ENCODE measurements around the gene SSPN. TPM values are rescaled to one million over a fixed set of nuclear protein-coding genes. Genes with fewer than 3 reads are reported as not detected.

The SSPN gene, protein sequence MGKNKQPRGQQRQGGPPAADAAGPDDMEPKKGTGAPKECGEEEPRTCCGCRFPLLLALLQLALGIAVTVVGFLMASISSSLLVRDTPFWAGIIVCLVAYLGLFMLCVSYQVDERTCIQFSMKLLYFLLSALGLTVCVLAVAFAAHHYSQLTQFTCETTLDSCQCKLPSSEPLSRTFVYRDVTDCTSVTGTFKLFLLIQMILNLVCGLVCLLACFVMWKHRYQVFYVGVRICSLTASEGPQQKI
- total RNA-seq (94.0 TPM), polyA plus RNA-seq (ENCODE audit: insufficient read depth in 1 of 8, insufficient read length in 8 of 8, low replicate concordance in 1 of 8) (100 to 1,000 TPM in 4 of 8 donors, 10 to 100 TPM in 4; 71.5 to 126 (median 101) TPM)
- long read RNA-seq, donor 1, full-length matches to known transcripts, result 17 of 17 reads
- long read RNA-seq, donor 1, partial matches to known transcripts, result 0 of 17 reads
- long read RNA-seq, donor 1, other reads (novel, unspliced or antisense), result 0 of 17 reads
- long read RNA-seq, donor 2, partial matches to known transcripts, result 0 of 4 reads
- long read RNA-seq, donor 2, other reads (novel, unspliced or antisense), result 0 of 4 reads
- long read RNA-seq, donor 3, transcript SSPN-201 (3 exons, 2,788 nt), result major isoform, 35 of 49 reads
- long read RNA-seq, donor 3, partial matches to known transcripts, result 14 of 49 reads
- long read RNA-seq, donor 3, other reads (novel, unspliced or antisense), result 0 of 49 reads
- long read RNA-seq, donor 4, full-length matches to known transcripts, result 28 of 41 reads
- long read RNA-seq, donor 4, partial matches to known transcripts, result 13 of 41 reads
- long read RNA-seq, donor 4, other reads (novel, unspliced or antisense), result 0 of 41 reads
- long read RNA-seq, donor 5, full-length matches to known transcripts, result 72 of 83 reads
- long read RNA-seq, donor 5, partial matches to known transcripts, result 11 of 83 reads
- long read RNA-seq, donor 5, other reads (novel, unspliced or antisense), result 0 of 83 reads
- long read RNA-seq, donor 6, full-length matches to known transcripts, result 61 of 93 reads
- long read RNA-seq, donor 6, partial matches to known transcripts, result 32 of 93 reads
- long read RNA-seq, donor 6, other reads (novel, unspliced or antisense), result 0 of 93 reads
- long read RNA-seq, donor 7, transcript SSPN-201 (3 exons, 2,788 nt), result major isoform, 40 of 60 reads
- long read RNA-seq, donor 7, partial matches to known transcripts, result 20 of 60 reads
- long read RNA-seq, donor 7, other reads (novel, unspliced or antisense), result 0 of 60 reads
- long read RNA-seq, donor 8, full-length matches to known transcripts, result 20 of 20 reads
- long read RNA-seq, donor 8, partial matches to known transcripts, result 0 of 20 reads
- long read RNA-seq, donor 8, other reads (novel, unspliced or antisense), result 0 of 20 reads
- long read RNA-seq, donor 9, transcript SSPN-201 (3 exons, 2,788 nt), result major isoform, 42 of 55 reads
- long read RNA-seq, donor 9, partial matches to known transcripts, result 12 of 55 reads
- long read RNA-seq, donor 9, other reads (novel, unspliced or antisense), result 0 of 55 reads
- long read RNA-seq, donor 10, transcript SSPN-201 (3 exons, 2,788 nt), result major isoform, 56 of 79 reads
- long read RNA-seq, donor 10, partial matches to known transcripts, result 23 of 79 reads
- long read RNA-seq, donor 10, other reads (novel, unspliced or antisense), result 0 of 79 reads
- long read RNA-seq, donor 11, full-length matches to known transcripts, result 35 of 47 reads
- long read RNA-seq, donor 11, partial matches to known transcripts, result 12 of 47 reads
- long read RNA-seq, donor 11, other reads (novel, unspliced or antisense), result 0 of 47 reads

GRCh38 chr12:26195250-26195640 is at the start of gene SSPN:
Gene SSPN (plus strand): TSS chr12:26195573. CDS start chr12:26195673, 100 bp downstream.
- H3K27ac ChIP-seq (ENCODE audit: low read length), result peak within 1 kb of the TSS; percentile 97
- H3K4me1 ChIP-seq (ENCODE audit: control insufficient read depth, insufficient read depth, low read length), result peaks cover 17% of the 10 kb centered on the region
- peaks cover under 1% of the 10 kb centered on the region for H3K9me3 ChIP-seq (replicated peaks; ENCODE audit: control insufficient read depth, low read depth, low read length)
- 0% methylated on average over 23 of the region's 35 CpGs for WGBS (ENCODE audit: insufficient coverage)
- H3K27me3 ChIP-seq (ENCODE audit: control insufficient read depth, insufficient read depth, low read length), result peaks cover 2% of the 10 kb centered on the region
- DNase-seq, result peak; percentile 89
- H3K36me3 ChIP-seq (ENCODE audit: control insufficient read depth, insufficient read depth, low read length), result no peaks in the 10 kb centered on the region
- peak within 1 kb of the TSS; percentile 83 for H3K4me3 ChIP-seq (ENCODE audit: low read length)

GRCh38 chr12:26148291-26148690 is 47.1 kb upstream of the SSPN start:
- Histone ChIP-seq H3K36me3 (ENCODE audit: control insufficient read depth, insufficient read depth, low read length) (no peaks in the 10 kb centered on the region), H3K4me1 (ENCODE audit: control insufficient read depth, insufficient read depth, low read length) (no peaks in the 10 kb centered on the region), H3K27ac (ENCODE audit: low read length) (no peak overlapping the region), H3K27me3 (ENCODE audit: control insufficient read depth, insufficient read depth, low read length) (peaks cover 2% of the 10 kb centered on the region), H3K4me3 (ENCODE audit: low read length) (no peak overlapping the region), H3K9me3 (replicated peaks; ENCODE audit: control insufficient read depth, low read depth, low read length) (no peaks in the 10 kb centered on the region)
- 89% methylated on average over 2 of the region's 7 CpGs for WGBS (ENCODE audit: insufficient coverage)
- no peak for DNase-seq

- H3K4me1 ChIP-seq (ENCODE audit: control insufficient read depth, insufficient read depth, low read length), result peaks cover 2% of the 10 kb centered on the region
- no CpG with 5 or more reads among the region's 5 CpGs for WGBS (ENCODE audit: insufficient coverage)
- H3K9me3 ChIP-seq (replicated peaks; ENCODE audit: control insufficient read depth, low read depth, low read length), result no peaks in the 10 kb centered on the region
- no peak overlapping the region for H3K27ac ChIP-seq (ENCODE audit: low read length)
- H3K36me3 ChIP-seq (ENCODE audit: control insufficient read depth, insufficient read depth, low read length), result no peaks in the 10 kb centered on the region
- H3K27me3 ChIP-seq (ENCODE audit: control insufficient read depth, insufficient read depth, low read length), result peaks cover 2% of the 10 kb centered on the region
- DNase-seq, result no peak
- H3K4me3 ChIP-seq (ENCODE audit: low read length), result no peak overlapping the region
Measured at GRCh38 chr12:26149968-26150500, 45.3 kb upstream of the SSPN start.

DNA sequence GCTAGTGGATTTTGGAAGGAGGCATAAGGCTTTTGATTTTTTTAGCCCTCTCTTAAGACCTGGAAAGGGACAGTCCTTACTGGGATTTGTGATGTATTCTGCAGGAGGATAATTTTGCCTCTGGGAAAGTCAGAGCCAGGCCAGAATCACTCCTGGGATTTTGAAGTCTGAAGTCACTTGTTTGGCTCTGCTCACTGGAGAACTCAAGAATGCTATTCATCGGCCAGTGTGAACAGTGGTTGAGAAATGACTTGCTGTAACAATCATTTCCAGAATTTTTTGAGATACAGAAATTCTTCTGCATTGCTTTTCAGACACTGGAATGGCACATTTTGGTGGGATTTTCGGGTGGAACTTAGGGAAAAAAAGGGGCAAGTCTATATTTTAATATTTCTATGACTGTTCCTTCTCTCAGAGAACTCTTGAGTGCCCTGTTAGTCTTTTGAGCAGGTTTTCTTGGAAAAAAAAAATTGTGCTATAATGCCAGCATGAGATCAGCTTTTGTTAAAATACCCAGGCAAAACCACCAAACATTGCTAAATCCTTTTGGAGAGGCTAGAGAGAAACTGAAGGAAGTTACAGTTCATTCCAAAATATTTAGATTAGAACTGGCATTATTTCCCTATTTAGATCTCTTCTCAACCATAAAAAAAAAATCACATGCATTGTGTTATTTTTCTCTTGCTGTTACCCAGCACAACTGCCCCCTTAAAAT is 44.5 kb upstream of the SSPN start:
- DNase-seq, result peak; percentile 76
- Histone ChIP-seq H3K9me3 (replicated peaks; ENCODE audit: control insufficient read depth, low read depth, low read length) (no peaks in the 10 kb centered on the region), H3K36me3 (ENCODE audit: control insufficient read depth, insufficient read depth, low read length) (no peaks in the 10 kb centered on the region), H3K4me1 (ENCODE audit: control insufficient read depth, insufficient read depth, low read length) (peaks cover 2% of the 10 kb centered on the region), H3K27ac (ENCODE audit: low read length) (no peak overlapping the region), H3K4me3 (ENCODE audit: low read length) (no peak overlapping the region), H3K27me3 (ENCODE audit: control insufficient read depth, insufficient read depth, low read length) (no peaks in the 10 kb centered on the region)
- WGBS (ENCODE audit: insufficient coverage), result no CpG with 5 or more reads among the region's 2 CpGs

DNA sequence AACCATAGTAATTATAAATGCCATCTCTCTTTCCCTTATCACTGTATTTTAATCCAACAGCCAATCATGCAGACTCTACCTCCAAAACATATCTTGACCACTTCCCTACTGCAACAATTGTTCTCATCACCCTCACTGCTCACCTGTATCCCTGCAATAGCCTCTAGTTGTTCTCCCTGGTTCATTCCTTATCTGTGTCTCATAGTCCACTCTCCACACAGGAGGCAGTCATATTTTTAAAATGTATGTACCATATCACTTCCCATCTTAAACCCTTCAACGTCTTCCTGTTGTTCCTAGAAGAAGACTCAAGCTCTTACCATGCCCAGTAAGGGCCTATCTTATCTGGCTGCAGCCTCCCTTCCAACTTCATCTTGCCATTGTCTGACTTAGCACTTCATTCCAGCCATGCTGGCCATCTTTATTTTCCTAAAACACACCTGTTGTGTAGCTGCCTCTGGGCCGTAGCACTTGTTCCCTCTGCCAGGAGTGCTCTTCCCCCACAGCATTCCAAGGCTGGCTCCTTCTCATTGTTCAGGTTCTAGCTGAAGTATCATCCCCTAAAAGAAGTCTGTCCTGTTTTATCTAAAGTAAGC is 42.8 kb upstream of the SSPN start:
- Histone ChIP-seq H3K9me3 (replicated peaks; ENCODE audit: control insufficient read depth, low read depth, low read length) (no peaks in the 10 kb centered on the region), H3K27ac (ENCODE audit: low read length) (no peak overlapping the region), H3K4me1 (ENCODE audit: control insufficient read depth, insufficient read depth, low read length) (peaks cover 2% of the 10 kb centered on the region), H3K4me3 (ENCODE audit: low read length) (no peak overlapping the region), H3K36me3 (ENCODE audit: control insufficient read depth, insufficient read depth, low read length) (no peaks in the 10 kb centered on the region), H3K27me3 (ENCODE audit: control insufficient read depth, insufficient read depth, low read length) (no peaks in the 10 kb centered on the region)
- DNase-seq, result no peak
- 75% methylated on average over 2 of the region's 2 CpGs for WGBS (ENCODE audit: insufficient coverage)

- H3K36me3 ChIP-seq (ENCODE audit: control insufficient read depth, insufficient read depth, low read length), result no peaks in the 10 kb centered on the region
- 81% methylated on average over 4 of the region's 5 CpGs for WGBS (ENCODE audit: insufficient coverage)
- H3K9me3 ChIP-seq (replicated peaks; ENCODE audit: control insufficient read depth, low read depth, low read length), result no peaks in the 10 kb centered on the region
- DNase-seq, result no peak
- H3K4me3 ChIP-seq (ENCODE audit: low read length), result no peak overlapping the region
- no peak overlapping the region for H3K27ac ChIP-seq (ENCODE audit: low read length)
- H3K4me1 ChIP-seq (ENCODE audit: control insufficient read depth, insufficient read depth, low read length), result peaks cover 2% of the 10 kb centered on the region
- no peaks in the 10 kb centered on the region for H3K27me3 ChIP-seq (ENCODE audit: control insufficient read depth, insufficient read depth, low read length)
Measured at GRCh38 chr12:26153421-26154154, 41.8 kb upstream of the SSPN start.

GRCh38 chr12:26156201-26156871 is 39.0 kb upstream of the SSPN start:
- 64% methylated on average over 14 of the region's 17 CpGs for WGBS (ENCODE audit: insufficient coverage)

GRCh38 chr12:26157001-26157400 is 38.4 kb upstream of the SSPN start:
- Histone ChIP-seq H3K36me3 (ENCODE audit: control insufficient read depth, insufficient read depth, low read length) (no peaks in the 10 kb centered on the region), H3K27ac (ENCODE audit: low read length) (no peak overlapping the region), H3K4me3 (ENCODE audit: low read length) (no peak overlapping the region), H3K9me3 (replicated peaks; ENCODE audit: control insufficient read depth, low read depth, low read length) (no peaks in the 10 kb centered on the region), H3K4me1 (ENCODE audit: control insufficient read depth, insufficient read depth, low read length) (peaks cover 2% of the 10 kb centered on the region), H3K27me3 (ENCODE audit: control insufficient read depth, insufficient read depth, low read length) (no peaks in the 10 kb centered on the region)
- no CpG with 5 or more reads among the region's 3 CpGs for WGBS (ENCODE audit: insufficient coverage)
- DNase-seq, result no peak

More at GRCh38 chr12:26156201-26156871, 39.0 kb upstream of the SSPN start:
- Histone ChIP-seq H3K9me3 (replicated peaks; ENCODE audit: control insufficient read depth, low read depth, low read length) (no peaks in the 10 kb centered on the region), H3K4me1 (ENCODE audit: control insufficient read depth, insufficient read depth, low read length) (peaks cover 2% of the 10 kb centered on the region), H3K27ac (ENCODE audit: low read length) (no peak overlapping the region), H3K36me3 (ENCODE audit: control insufficient read depth, insufficient read depth, low read length) (no peaks in the 10 kb centered on the region), H3K27me3 (ENCODE audit: control insufficient read depth, insufficient read depth, low read length) (no peaks in the 10 kb centered on the region), H3K4me3 (ENCODE audit: low read length) (no peak overlapping the region)
- no peak for DNase-seq

All from muscle of leg (tissue), 16 donors.